ENCODE results near the gene LMF1.
A peak's percentile ranks its signal among the peaks of the same experiment; 100 is the strongest.
"Not testable (repeated sequence)": the region's sequence is repeated elsewhere in the genome, so short reads cannot be mapped to it uniquely, and the experiment has no call there.

LMF1 gene

DNA sequence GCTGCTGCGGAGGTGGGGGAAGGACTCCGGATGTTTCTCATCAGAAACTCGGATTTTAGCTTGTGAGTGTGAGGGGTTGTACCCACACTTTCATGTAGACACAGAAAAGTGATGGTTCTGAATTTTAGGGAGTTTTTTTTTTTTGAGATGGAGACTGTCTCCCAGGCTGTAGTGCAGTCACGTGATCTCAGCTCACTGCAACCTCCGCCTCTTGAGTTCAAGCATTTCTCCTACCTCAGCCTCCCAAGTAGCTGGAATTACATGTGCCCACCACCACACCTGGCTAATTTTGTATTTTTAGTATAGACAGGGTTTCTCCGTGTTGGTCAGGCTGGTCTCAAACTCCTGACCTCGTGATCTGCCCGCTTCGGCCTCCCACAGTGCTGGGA is 147.9 kb downstream of the LMF1 start:
- no peak for DNase-seq

DNA sequence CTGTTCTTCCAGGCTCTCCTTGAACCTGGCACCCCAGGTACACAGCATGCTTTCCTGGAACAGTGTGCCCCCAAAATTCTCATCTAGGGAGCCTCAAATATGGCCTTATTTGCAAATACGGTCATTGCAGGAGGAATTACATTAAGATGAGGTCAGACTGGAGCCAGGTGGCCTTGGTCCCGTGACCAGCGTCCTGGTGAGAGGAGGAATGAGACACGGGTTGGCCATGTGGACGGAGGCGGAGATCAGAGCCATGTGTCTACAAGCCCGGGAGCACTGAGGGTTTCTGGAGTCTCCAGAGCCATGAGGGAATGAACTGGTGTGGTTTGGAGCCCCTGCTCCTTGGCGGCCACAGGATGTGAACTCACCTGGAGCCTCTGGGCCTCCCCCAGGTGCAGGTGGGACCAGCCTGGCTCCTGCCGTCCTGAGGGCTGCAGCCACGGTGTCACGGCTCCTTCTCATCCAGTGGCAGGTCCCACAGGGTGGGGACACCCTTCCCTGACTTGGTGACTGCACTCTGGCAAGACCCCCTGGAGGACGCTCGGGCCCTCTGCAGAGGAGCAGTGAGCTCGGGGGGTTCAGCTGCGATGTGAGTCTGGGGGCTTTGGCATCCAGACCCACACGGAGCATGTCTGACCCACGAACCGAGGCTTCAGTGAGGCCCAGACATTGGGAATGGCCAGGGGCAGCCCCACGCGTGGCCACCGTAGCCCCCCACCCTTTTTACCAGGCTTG is 148.4 kb downstream of the LMF1 start:
- no peak for DNase-seq

GRCh38 chr16:821751-822150 is 149.0 kb downstream of the LMF1 start:
- no peak for DNase-seq

DNA sequence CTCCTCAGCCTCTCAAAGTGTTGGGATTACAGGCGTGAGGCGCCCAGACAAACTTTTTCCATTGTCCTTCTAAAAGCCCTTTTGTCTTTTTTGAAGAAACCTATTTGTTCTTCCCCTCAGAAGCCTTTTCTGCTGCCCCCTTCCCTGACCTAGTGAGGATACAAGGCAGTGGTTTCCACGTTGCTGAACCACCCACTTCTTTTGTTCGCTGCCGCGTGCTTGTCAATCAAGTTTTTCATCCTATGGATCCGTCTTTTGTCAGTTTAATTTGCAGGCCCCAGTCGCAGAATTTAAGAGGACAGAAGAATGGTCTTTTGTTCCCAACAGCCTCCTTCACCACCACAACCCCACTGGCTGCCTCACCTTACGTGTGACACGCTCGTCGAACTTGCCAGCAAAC is 150.0 kb downstream of the LMF1 start:
- DNase-seq, result no peak

DNA sequence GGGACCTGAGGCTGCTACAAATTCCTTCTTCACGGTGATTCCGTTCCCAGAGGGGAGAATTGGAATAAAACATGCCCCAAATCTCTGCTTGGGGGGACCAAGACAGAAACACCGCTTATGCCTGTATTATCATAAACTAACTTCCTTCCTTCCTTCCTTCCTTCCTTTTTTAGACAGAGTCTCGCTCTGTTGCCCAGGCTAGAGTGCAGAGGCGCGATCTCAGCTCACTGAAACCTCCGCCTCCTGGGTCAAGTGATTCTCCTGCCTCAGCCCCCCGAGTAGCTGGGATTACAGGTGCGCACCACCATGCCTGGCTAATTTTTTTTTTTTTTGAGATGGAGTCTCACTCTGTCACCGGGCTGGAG is 150.8 kb downstream of the LMF1 start:
- DNase-seq, result not testable (repeated sequence)

DNA sequence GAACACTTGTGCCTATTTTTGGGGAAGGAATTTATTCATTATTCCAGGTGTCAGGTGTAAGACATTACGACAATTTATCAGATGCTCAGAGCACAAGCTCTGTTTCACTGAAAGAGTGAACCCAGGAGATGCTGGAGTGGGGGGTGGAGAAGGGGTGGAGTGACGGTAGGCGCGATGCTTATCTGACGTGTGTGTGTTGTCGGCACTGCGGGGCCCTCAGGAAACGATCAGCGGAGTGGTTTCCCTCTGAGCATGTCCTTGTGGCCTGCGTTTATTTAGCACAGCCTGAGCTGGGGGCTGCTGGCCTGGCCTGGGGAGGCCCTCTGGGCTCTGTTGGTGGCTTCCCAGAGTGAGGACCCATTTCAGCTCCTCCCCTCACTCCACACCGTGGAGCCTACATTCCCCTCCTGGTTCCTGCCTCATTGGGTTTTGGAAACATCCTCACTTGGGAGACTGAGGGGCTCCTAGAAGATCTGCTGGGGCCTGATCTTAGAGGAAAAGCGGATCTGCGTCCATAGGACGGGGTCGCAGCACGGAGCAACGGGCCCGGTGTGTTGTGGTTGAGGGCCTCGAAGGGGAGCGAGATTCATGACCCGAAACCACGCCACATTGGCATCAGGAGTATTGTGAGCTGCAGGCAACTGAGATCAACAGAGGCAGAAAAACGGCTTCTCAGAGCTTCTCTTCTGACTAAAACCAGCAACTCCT is 151.3 kb downstream of the LMF1 start:
- peak; percentile 48 for DNase-seq

- no peak for DNase-seq
These were observed 152.2 kb downstream of the LMF1 start for GRCh38 chr16:818592-818991.

GRCh38 chr16:818132-818531 is 152.7 kb downstream of the LMF1 start:
- no peak for DNase-seq

GRCh38 chr16:817001-817906 is 153.5 kb downstream of the LMF1 start:
- no peak for DNase-seq

DNA sequence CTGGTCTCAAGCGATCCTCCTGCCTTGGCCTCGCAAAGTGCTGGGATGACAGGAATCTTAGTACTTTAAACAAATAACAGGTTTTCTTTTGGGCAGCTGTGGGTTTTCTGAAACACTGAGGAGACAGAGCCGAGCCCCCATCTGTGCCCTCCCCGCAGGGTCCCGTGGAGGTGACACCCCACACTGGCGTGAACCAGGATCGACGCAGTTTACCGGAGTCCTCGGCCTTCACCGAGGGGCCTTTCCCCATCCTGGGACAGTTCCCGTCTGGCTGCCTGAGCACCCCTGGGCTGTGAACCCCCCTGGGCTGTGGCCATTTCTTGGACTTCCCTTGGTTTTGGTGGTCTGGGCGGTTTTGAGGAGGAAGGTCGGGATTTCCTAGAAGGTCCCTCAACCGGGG is 154.9 kb downstream of the LMF1 start:
- no peak for DNase-seq

DNA sequence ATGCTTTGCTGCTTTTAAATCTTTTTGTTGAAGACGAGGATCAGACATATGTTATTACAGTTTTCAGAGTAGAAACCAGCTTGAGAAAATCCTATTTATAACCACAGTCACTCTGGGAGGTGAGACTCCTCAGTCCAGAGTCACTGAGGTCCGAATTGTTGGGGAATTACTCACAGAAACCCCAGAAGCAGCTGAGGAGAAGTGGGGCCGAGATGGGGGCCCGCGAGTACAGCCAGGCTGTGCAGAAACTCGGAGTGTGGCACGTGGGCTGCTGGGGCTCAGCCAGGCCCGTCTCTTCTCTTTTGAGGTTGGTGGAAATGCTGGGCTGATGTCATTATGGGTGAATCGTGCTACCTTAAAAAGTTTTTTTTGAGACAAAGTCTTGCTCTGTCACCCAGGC is 155.8 kb downstream of the LMF1 start:
- DNase-seq, result no peak

DNA sequence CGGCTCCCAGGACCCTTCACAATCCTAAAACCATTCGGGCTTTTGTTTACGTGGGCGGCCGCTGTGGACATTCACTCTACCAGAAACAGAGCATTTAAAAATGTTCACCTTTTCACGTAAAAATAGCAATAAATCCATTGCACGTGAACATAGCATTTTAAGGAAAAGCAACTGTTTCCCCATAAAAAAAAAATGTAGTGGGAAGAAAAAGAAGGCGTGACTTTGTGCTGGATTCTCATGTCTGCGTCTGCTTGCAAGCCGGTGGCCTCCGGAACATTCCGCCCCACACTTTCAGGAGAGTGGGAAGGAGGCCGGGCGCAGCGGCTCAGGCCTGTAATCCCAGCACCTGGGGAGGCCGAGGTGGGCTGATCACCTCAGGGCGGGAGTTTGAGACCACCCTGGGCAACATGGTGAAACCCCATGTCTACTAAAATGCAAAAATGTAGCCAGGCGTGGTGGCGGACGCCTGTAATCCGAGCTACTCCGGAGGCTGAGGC is 156.8 kb downstream of the LMF1 start:
- DNase-seq, result no peak

- peak; percentile 36 for DNase-seq
These were observed 157.4 kb downstream of the LMF1 start for GRCh38 chr16:813204-813915.

- DNase-seq, result no peak
These were observed 162.7 kb downstream of the LMF1 start for GRCh38 chr16:808085-808386.

- peak; percentile 85 for DNase-seq
These were observed 163.3 kb downstream of the LMF1 start for GRCh38 chr16:807347-808084.

DNA sequence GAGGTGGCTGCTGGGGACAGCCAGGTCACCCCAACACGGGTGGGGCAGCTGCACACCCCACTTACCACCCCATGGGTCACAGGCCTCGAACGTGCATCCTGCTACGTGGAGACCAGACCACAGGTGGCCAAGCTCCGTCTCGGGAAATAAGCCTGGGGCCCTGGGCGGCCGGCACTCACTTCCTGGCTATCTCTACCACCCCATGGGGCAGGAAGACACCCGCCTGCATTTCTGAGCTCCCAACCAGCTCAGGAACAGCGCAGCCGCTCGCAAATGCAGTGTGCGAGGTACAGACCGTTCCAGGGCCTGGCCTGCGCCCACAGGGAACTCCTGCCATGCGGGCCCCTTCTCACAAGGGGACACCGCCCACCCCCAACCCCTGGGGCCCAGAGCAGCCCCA is 165.3 kb downstream of the LMF1 start:
- DNase-seq, result no peak

- no peak for DNase-seq
These were observed 166.4 kb downstream of the LMF1 start for GRCh38 chr16:804193-805048.

DNA sequence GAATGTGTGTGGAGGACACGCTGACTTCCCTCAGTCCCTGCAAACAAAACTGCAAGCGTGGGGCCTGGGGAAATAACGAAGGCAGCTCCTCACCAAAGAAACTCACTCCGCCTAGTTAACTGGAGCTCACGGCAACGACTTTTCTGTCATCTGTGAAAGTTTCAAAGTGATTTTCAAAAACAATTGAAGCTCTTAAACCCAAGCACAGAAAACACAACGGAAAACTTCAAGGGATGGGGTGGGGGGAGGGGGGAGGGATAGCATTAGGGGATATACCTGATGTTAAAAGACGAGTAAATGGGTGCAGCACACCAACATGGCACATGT is 167.1 kb downstream of the LMF1 start:
- no peak for DNase-seq

Measured in CD4-positive, alpha-beta T cell treated with Interleukin-17A for 1 hour (primary cell).